Left colon (tissue), 2 donors: ENCODE measurements around the gene GPR61. TPM values are rescaled to one million over a fixed set of nuclear protein-coding genes. Genes with fewer than 3 reads are reported as not detected.

Experiments used
- ATAC-seq: fragments of 200-7000 bp; cut with Tn5 transposase; one replicate; pipeline ENCODE4 v1.9.1; 2020; ENCODE audit warnings: mild to moderate bottlenecking, moderate library complexity
- DNase-seq, 2 donors: peaks; one replicate each; pipeline ENCODE4 v3.0.0-alpha.2; 2020
- intact Hi-C, 2 donors: fragments of 100-400 bp; cut with DNase I in 1 of 2; cut with micrococcal nuclease in 1 of 2; formaldehyde crosslinking; loops; one replicate each; pipeline versions ENCODE4 v1.11.2 to v1.14.0; 2022; cut with DNase I, micrococcal nuclease
- total RNA-seq, 2 donors: library from RNA; stranded (reverse); fragmentation: NEBNext Ultra II Directional; extraction: Animal tissue kit (Norgen Biotek cat#: 25700); gene quantifications; one replicate each; pipeline ENCODE4 v1.2.1, GENCODE V29; 2021
- donor health status: DM: no; HTN: no; CAD: no.
- donor health status: DM: yes; HTN: yes; CAD: no.

The GPR61 gene
- total RNA-seq, 2 donors from 2014 or later: 0.36 TPM; not detected in 1

DNA sequence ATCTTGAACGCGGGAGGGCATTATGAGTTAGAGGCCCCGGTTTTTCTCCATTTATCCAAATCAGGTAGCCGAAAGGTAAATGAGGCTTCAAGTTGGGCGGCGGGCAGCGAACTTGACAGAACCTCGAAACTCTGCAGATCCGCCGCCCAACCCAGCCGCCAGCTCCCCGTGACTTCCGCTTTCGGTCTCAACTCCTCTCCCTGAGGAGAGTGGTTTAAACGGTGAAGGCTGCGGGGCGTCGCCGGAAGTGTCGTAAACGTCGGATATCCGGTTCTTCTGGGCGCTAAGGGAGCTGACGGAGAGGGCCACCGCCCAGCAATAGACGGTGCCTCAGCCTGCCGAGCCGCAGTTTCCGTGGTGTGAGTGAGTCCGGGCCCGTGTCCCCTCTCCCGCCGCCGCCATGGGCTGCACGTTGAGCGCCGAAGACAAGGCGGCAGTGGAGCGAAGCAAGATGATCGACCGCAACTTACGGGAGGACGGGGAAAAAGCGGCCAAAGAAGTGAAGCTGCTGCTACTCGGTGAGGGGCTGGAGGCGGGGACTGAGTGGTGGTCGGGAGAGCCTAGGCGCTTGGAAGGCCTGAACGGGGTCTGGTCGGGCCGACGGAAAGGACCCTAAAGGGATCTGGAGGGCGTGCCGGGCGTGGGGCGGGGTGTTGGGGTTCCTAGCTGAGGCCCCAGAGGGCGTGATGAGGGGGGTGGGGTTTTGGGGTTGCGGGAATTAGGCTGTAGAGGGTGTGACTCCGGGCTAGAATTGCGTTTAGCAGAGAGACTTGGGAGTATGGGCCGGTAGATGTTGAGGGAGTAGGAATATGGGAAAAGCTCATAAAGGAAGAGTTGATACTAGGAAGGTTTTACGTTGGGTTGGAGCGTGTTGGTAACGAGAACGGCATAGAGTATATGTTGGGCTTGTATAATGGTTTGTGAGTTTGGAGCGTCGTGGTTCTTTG, 8.9 kb downstream of the GPR61 start, which contains the start of gene GNAI3:
Gene GNAI3 (plus strand): TSS at position 295 of the 947 bp plus-strand sequence. CDS start 106 bp downstream, at position 401.
- DNase-seq: peak; percentile 98
- ATAC-seq: peak; percentile 94
- intact Hi-C loops: loop anchor here in 1 of 2 donors (5.0 to 10.0 kb wide), 2 partner anchors 94 to 436 kb away; partner anchors contain the start of gene AHCYL1

GRCh38 chr1:109556563-109556962, 16.9 kb downstream of the GPR61 start:
- ATAC-seq: no peak
- intact Hi-C loops: no loop called here
- DNase-seq: no peak

DNA sequence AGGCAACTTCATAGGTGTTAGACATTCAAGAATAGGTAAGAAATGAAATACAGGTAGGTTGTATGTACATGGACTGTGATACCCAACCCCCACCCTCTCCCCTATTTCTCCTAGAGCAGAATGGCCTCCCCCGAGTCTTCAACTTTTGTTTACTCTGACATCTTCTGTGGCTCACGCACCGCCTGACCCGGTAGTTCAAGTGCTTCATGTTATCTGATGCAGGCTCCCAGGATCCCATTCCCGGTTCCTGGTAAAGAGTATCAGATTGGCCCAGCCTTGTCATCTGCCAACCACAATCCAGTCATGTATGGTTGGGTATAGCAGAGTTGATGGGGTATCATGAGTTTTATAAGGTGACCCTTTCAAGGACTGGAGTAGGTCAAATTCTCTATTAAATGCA, 17.8 kb downstream of the GPR61 start:
- intact Hi-C loops: no loop called here
- ATAC-seq: no peak
- DNase-seq: no peak

- intact Hi-C loops: no loop called here
- DNase-seq (no peak), ATAC-seq (no peak)
Measured at GRCh38 chr1:109559995-109560394, 20.3 kb downstream of the GPR61 start.

DNA sequence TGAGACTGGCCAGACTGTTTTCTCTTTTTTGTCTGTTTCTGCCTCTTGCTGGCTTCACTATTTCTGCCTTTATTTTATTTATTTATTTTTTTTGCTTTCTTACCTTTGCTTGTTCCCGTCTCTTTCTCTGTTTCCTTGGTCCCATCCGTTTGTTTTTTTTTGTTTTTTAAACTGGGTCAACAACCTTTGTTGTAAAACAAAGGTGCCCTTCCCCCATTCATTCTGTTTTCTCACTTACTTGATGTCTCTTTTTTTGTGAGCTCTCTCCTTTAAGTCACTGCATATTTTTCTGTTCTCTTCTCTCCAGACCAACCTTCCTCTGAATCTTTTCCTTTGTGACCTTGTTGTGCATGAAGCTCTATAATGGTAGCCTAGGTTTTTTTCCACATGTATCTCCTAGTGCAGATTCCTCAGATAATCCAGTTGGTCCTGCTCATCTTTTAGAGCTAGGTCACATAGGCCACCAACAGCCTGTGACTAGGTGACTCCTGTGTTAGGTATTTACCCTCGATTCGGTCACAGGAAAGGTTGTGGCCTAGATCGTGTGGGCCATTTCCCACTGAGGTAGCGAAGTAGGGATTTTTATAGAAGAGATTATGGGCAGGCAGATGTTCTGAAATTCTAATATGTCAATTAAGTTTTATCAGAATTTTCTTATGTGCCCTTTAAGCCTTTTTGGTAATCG, 24.7 kb downstream of the GPR61 start:
- DNase-seq: no peak
- ATAC-seq: no peak
- intact Hi-C loops: no loop called here

- ATAC-seq: no peak
- no peak for DNase-seq
- intact Hi-C loops: no loop called here
Measured at GRCh38 chr1:109565241-109565640, 25.6 kb downstream of the GPR61 start.

- intact Hi-C loops: no loop called here
- DNase-seq (no peak), ATAC-seq (no peak)
Measured at GRCh38 chr1:109566982-109567381, 27.3 kb downstream of the GPR61 start.

- ATAC-seq: peak; percentile 52
- intact Hi-C loops: no loop called here
- no peak for DNase-seq
Measured at GRCh38 chr1:109567877-109568672, 28.4 kb downstream of the GPR61 start.

GRCh38 chr1:109569323-109569722, 29.7 kb downstream of the GPR61 start:
- intact Hi-C loops: no loop called here
- ATAC-seq: no peak
- no peak for DNase-seq

- ATAC-seq (peak; percentile 40), DNase-seq (no peak)
- intact Hi-C loops: no loop called here
Measured at GRCh38 chr1:109570414-109570813, 30.7 kb downstream of the GPR61 start.

DNA sequence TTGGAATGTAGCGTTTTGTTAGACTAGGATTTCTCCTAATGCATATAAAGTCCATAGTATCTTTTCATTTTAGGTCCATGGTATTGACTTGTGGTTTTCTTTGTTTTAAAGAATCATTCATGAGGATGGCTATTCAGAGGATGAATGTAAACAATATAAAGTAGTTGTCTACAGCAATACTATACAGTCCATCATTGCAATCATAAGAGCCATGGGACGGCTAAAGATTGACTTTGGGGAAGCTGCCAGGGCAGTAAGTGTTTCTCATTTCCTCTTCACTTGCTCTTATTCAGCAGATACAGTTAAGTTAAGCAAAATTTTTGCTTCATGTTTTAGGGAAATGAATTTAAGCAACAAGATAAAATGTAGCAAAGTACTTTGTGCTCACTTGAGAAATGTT, 34.1 kb downstream of the GPR61 start:
- ATAC-seq: peak; percentile 68
- intact Hi-C loops: no loop called here

GRCh38 chr1:109578947-109579443, 39.3 kb downstream of the GPR61 start:
- intact Hi-C loops: no loop called here
- DNase-seq: no peak
- no peak for ATAC-seq

More for the DNA sequence above, 34.1 kb downstream of the GPR61 start:
- no peak for DNase-seq

GRCh38 chr1:109579491-109579890, 39.8 kb downstream of the GPR61 start:
- no peak for ATAC-seq
- no peak for DNase-seq
- intact Hi-C loops: no loop called here

- ATAC-seq: no peak
- no peak for DNase-seq
- intact Hi-C loops: no loop called here
Measured at GRCh38 chr1:109582021-109582420, 42.3 kb downstream of the GPR61 start.

- intact Hi-C loops: no loop called here
- no peak for DNase-seq
- no peak for ATAC-seq
Measured at GRCh38 chr1:109584766-109585165, 45.1 kb downstream of the GPR61 start.

DNA sequence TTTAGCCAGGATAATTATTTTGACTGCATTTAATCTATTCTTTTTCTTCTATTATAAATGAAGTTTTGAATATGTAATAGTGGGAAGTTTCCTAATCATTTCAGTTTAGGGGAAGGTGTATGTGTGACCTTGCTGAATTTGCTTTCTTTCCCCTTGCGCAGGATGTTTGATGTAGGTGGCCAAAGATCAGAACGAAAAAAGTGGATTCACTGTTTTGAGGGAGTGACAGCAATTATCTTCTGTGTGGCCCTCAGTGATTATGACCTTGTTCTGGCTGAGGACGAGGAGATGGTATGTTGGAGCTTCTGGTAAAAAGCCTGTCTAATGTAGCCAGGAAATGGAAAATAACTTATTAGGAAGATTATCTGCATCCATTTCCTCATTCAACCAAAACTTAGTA, 46.4 kb downstream of the GPR61 start:
- no peak for DNase-seq
- intact Hi-C loops: no loop called here
- ATAC-seq: no peak

- ATAC-seq: no peak
- DNase-seq: no peak
- intact Hi-C loops: no loop called here
Measured at GRCh38 chr1:109589177-109589576, 49.5 kb downstream of the GPR61 start.

DNA sequence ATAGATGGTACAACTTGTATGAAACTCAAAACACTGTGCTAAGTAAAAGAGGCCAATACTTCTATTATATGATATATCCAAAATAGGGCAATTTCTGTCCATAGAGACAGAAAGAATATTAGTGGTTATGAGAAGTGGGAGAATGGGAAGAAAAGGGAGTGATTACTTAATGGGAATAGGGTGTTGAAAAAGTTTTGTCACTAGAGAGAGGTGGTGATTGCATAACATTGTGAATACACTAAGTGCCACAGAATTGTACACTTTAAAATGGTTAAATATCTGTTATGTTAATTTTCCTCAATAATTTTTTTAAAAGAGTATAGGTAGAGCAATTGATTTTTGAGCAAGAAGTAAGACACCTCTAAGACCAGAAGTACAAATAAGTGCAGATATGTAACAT, 50.0 kb downstream of the GPR61 start:
- intact Hi-C loops: no loop called here
- ATAC-seq (no peak), DNase-seq (no peak)

- ATAC-seq (no peak), DNase-seq (no peak)
- intact Hi-C loops: no loop called here
Measured at GRCh38 chr1:109592916-109593315, 53.2 kb downstream of the GPR61 start.
